GM19239 (cell line): ENCODE measurements around the gene SYT1.

Experiments
- DNase-seq: peaks from one replicate; pipeline ENCODE4 v3.0.0; 2011; ENCODE audit warnings: low spot score; ENCODE audit not compliant: insufficient read length
- FAIRE-seq: peaks from 2 replicates; lab custom pipeline; 2011; peaks lifted over from hg19 to GRCh38; lab: Jason Lieb, UNC

Gene SYT1

DNA sequence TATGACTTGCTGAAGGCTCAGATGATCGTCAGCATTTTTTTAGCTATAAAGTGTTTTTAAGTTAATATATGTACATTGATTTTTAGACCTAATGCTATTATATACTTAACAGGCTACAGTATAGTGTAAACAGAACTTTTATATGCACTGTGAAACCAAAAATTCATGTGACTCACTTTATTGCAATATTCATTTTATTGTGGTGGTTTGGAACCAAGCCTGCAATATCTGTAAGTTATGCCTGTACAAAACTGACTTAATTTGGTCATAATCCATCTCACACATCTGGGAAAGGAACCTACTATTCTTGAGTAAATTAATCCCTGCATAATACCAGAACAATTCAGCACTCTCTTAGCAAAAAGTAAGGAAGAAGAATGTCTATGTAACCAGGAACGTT lies 390.7 kb downstream of the SYT1 start:
- FAIRE-seq: no peak
- no peak for DNase-seq

DNA sequence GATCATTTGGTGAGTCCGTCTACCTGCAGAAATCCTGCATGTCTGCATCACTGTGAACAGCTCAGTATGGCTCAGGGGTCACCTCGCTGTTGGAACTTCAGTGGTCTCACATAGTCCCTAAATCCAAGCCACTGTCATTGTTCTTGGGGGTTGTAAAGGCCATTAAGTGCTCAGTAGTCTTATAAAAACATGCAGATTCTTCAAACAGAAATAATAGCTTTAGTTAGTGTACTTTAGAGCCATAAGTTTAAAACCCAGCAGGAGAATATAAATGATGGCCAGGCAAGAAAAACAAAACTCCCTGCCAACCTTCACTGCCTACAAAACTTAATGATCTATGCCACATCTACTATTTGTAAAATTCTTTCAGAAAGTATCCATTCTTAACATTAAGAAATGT lies 396.3 kb downstream of the SYT1 start:
- DNase-seq: no peak
- FAIRE-seq: no peak

DNA sequence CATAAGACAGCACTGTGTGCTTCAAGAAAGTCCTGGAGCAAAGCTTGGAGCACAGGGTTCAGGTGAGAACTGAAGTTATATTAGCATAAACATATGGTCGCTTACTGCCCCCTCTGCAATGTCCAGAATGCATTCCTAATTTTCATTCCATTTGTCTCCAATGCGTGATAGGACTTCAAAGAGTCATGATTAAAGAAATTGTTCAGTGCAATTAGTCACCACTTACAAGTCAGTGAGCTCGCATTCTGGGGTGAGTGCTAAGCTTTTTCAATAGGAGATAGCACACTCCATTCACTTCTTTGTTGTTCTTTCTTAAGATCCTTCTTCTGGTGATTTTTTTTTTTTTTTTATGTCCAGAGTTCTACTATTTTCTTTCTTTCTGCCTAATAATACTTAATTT lies 398.4 kb downstream of the SYT1 start:
- no peak for FAIRE-seq

DNA sequence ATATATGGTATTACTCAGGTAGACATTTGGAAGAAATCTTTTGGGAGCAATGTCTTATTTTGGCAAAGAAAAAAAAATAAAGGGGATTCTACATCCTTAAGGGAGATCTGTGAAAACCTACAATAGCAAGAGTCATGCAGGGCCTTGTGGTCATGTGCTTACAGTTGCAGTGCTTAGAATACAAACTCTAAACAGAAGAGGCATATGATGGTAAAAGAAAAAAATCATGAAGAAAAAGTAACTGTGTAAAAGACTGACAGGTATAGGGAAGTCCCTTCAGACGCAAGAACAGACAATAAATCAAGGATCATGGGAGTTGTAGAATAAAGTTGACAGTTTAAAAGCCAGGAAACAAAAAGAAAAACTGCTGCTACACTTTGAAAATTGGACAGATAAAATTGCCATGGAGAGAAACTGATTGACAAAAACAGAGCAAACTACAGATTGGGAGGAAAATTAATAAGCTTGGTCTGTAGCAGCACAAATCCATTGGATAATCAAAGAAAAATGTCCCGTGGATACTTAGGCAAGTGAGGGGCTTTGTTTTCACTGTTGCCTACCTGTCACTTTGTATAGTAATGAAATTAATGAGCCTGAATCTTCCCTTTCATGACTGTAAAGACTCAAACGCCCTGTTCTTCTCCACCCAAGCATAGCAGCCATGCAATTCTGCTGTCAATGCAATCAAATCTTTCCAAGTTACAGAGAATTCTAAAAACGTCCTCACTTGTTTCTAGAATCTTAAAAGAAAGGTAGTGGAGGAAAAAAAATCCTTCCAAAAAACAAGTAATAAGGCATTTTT lies 402.0 kb downstream of the SYT1 start:
- DNase-seq: no peak
- no peak for FAIRE-seq

More for the DNA sequence above, 398.4 kb downstream of the SYT1 start:
- DNase-seq: no peak

DNA sequence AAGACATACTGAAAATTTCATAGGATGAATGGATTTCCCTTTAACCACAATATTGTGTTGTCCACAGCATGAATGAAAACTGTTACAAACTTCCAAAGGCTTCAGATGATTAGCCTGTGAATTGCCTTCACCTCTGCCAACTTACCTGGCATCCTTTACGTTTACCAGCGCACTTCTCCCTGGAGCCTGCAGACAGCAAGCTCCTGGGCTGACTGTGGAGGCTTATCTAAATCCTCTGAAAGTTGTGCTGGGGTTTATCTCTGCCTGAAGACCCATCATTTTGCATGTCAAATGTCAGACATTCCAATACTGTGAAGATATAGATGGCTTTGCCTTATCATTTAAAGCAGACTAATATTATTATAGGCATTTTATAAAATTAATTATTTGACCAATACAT lies 403.0 kb downstream of the SYT1 start:
- DNase-seq (no peak), FAIRE-seq (no peak)

DNA sequence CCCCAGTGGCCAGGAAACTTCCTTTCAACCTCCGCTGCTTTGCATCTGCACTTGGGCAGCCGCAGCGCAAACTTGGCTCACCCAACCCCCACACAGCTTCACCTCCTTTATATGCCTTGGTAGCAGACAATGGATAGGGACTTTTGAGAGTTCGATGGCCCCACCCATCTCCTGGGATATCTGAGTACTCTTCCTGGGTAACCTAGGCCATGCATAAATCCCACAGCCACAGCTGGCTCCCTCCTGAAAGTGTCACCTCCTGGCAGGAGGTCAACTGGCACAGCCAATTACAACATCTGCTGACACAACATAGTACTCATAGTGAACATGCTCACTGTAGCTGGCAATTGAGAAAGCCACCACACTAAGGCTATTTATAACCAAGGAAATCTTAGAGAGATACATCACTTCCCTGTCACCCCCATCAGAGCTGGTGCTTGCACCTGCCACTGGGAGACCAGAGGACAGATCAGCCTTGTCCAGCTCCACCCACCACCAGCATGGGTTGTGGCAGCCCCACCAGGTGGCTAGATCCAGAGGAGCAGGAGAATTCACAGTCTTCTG lies 410.0 kb downstream of the SYT1 start:
- DNase-seq: no peak
- FAIRE-seq: no peak

DNA sequence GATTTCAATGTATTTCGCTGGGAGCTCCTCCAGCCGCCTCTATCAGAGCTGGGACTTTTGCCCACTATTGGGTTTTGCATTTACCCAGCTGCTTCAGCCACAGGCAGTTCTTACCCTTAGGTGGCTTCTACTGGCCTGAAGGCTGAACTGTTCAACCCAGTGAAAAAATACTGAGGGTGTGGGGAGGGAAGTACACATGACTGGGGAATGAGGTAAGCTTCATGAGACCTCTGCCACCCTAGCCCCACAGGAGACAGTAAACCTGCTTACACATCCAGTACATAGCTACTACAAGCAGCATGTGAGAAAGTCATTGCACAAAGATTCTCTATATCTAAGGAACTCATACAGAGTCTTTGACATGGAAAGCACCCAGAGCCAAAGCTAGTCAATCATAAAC lies 411.1 kb downstream of the SYT1 start:
- DNase-seq: no peak
- no peak for FAIRE-seq

DNA sequence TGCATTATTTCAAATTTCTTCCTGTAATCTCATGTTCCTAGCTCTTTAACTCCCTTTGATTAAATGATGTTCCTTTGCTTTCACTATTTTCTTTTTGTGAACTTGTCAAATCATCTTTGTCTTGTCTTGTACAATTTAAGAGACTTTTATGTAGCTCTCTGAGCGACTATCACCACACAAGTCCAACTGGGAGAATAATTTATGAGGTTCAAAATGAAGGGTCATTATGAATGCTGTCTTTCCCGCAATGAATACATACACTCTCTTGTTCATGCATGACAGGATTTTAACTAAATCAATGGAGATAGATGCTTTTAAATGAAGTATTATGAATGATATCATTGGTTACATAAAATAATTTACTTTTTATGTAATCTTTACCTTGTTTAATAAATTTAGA lies 418.8 kb downstream of the SYT1 start:
- DNase-seq (no peak), FAIRE-seq (no peak)

DNA sequence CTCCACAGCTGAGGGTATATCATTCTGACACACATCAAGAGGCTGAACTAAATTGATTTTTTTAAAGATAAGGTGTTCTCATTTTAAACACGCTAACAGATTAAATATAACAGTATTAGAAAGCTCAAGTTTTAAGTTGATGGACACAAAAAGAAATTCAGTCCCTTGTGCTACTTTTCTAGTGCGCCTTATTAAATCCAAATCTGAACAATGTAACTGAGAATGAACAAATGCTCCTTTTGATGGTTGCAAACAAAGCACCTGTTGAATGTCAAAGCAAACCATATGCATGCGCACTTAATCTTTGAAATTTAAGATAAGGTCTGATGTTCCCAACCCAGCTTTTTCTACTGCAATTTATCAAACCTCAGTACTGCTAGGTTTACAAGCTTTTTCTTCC lies 424.3 kb downstream of the SYT1 start:
- FAIRE-seq (no peak), DNase-seq (no peak)

DNA sequence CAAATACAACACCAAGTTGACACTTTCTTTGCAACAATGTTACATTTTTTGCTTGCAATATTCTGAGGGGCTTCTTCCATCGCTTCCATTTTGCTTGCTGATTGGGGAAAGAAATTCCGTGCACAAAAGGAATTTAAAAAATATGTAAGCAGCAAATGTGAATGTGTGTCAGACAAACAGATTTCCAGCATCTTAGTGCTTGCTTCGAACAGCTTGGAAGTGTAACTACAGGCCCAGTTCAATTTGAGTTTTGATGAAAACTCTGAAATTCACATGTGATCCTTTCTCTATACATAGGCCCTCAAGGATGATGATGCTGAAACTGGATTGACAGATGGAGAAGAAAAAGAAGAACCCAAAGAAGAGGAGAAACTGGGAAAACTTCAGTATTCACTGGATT lies 427.1 kb downstream of the SYT1 start:
- FAIRE-seq (no peak), DNase-seq (no peak)

DNA sequence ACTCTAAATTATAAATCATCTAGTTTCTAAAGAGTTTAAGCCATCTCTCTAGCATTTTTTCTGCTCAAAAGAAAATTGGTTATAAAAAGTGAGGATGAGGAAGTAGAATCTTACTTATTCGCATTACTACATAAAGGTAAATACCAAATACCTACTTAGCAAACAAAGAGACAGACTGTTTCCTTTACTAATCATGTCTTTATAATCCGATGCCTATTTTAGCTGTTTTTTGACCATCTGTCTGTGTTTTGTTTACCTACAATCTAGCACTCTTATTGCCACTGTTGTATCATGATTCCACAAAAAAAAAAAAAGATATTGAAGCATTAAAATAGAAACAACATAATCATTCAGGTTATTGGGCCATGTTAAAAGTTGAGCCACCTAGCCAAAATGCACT lies 430.0 kb downstream of the SYT1 start:
- FAIRE-seq (no peak), DNase-seq (no peak)

DNA sequence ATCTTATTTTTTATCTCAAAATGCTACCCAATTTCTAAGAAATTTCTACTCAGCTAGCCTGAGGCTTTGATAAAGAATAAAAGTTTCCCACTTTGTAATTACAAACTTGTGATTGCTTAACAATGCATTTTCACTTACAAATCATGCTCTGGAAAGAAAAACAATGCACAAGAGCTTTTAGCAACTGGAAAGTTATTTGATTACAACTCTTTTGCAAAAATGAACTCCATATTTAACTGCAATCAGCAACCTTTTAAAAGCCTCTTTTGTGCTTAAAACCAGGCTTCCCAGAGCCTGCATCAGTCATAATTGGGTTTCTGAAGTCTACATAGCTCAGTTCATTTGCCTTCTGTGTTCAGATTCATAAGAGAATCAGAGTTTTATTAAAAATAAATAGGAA lies 431.0 kb downstream of the SYT1 start:
- no peak for FAIRE-seq
- no peak for DNase-seq

DNA sequence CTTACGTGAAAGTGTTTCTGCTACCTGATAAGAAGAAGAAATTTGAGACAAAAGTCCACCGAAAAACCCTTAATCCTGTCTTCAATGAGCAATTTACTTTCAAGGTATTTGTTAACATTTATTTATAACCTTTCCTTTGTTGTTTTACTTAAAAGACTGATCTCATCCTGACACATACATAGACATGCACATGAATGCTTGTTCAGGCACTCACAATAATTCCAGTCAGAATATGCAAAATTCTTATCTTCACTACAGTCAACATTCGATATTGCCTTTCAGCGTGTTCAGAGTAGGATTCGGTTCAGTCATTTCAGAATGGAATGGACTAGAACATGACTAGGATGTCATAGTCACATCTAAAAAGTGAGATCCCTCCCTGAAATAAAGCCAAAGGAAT lies 431.6 kb downstream of the SYT1 start:
- no peak for FAIRE-seq
- DNase-seq: no peak

DNA sequence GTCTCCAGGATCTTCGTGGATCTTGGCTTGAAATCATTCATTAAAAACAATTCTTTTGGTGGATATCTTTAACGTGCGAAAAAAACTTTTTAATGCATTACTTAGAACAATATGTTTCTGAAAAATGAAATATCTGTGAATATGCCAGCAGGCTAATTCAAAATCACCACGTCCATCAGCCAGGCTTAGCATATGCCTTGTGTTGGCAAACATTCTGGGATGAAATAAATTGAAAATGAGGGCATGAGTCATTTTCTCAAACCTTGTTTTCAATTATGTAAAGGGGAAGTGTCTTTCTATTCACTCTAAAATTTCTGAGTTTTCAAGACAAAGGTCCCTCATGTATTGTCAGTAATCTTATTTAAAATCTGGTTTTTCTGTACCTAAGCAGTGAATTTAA lies 432.3 kb downstream of the SYT1 start:
- no peak for DNase-seq
- no peak for FAIRE-seq

DNA sequence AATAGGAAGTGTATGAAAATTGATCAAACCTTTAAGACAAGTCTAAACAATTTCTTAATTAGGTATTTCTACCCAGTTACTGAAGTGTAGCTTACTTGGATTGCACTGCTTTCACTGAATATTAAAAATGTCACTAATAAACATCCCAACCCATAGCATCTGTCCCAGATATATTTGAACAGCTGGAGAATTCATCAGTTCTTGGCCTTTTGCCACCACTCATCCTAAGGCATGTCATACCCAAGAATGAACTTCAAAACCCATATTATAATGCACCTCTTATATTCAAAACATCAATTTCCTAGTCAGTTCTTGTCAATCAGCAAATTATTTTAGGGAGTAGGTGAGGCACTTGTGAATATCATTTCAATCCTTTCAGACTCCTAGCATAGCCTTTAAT lies 433.9 kb downstream of the SYT1 start:
- no peak for DNase-seq
- no peak for FAIRE-seq

DNA sequence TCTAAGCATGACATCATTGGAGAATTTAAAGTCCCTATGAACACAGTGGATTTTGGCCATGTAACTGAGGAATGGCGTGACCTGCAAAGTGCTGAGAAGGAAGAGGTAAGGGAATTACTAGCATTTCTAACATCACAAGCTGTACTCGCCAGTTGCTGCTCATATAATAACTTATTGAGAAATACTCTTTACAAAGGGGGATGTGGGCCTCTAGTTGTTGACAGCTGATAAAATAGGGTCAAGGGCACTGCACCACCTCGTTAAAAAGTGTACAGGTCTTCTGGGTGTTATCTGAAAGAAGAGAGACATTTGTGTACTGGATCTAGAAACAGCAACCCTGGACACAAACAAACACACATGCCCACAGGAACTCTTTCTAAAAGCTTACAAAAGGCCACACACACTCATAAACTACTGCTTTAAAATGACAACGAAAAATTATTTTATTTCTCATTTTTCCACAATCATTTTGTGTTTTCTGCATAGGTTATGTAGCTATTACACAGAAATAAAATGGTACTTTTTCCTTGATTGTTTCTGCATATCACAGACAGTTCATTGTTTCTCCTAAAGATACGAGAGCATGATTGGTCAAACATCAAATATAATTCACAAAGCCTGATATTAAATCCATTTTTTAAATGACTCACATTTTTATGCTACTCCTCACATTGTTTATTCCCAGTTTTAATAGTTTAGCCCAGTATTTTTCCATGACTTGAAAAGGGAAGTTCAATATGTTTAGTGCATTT lies 435.0 kb downstream of the SYT1 start:
- FAIRE-seq (no peak), DNase-seq (no peak)

DNA sequence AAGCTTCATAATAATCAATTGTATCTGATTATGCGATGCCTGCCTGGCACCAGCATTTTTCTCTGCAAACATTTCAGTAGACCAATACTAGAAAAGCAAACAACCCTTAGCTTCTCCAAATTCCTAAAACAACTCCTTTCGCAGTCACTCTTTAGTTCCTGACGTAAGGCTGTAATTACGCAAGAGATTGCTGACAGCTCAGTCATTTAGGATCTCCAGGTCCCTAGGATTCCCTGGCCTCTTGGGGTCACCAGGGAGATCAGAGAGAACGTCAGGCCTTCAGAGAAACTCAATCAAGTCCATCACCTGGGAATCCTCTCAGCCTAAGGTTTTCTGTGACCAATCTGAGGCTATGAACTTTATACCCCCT lies 435.6 kb downstream of the SYT1 start:
- no peak for DNase-seq
- FAIRE-seq: no peak

DNA sequence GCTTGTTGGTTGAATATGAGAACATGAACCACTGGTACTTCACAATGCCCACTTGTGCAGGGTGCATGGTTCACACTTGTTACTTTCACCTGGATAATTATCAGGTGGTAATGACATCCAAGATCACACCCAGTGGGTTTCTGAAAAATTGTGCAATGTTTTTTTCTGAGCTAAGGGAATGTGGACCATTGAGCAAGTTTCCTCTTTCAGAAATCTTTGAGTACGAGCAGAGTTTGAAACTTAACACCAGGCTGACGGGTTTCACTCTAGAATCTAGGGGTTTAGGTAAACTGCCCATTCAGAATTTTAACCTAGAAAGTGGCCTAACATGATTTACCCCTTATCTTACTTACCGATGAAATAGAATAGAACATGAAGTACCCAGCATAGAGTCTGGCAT lies 436.6 kb downstream of the SYT1 start:
- DNase-seq (no peak), FAIRE-seq (no peak)

DNA sequence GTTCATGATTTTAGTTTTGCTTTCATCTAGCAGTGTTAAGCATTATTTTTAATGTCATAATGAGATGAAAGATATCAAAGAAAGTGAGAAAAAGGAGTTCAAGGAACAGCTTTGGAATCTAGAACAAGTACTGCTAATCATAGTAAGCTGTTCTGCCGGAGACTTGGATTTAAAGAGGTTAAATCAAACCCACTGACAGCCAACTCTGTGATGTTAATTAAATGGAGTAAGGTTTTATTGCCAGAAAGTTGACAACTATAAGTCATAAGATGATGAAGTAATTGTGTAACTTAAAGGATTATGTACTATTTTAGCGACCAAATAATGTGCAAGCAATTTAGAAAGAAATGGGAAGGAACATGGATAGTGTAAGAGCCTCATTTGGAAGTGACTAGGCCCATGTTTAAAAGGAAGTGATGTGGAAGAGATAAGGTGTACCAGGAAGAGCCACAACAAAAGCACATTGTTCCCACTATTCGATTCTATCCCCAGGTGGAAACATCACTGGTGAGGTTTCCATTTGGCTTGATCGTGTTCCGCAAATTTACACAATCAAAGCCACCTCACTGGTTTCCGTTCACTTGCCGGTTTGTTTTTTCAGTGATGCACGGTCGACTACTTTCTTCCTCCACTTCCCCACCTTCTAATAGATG lies 437.7 kb downstream of the SYT1 start:
- DNase-seq (no peak), FAIRE-seq (no peak)

DNA sequence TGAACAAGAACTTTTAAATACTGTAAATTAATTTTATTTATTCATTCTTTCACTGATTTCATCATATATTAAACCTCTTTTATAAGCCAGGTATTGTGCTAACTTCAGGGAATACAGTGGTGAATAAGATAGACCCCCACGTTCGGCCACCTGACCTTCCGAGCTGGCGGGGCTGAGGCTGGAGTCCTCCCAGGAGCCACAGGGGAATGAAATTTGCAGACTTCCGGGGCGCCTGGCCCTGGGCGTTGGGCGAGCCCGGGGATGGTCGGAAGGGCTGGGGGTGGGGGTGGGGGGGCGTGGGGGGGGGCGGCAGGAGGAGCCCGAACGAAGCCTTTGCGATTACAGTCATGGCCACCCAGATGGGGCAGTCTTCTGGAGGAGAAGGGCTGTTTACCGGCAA lies 442.8 kb downstream of the SYT1 start:
- no peak for FAIRE-seq
- DNase-seq: no peak

DNA sequence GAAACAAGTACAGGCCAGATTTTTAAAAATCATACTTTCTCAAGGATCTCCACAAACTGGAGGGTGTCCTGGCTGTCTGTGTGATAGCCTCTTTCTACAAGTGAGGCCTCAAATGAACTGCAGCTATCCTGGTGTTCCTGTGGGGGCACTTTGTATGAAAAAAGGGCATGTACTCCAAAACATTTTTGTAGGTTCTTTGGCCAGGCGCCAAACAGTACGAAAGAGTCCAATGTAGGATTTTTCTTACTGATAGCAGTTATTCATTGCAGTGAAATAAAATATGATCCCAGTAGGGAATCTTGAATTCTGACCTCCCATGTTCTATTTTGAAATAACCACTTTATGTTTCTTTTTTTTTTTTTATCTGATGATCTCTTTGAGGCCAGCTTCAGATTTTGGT lies 444.5 kb downstream of the SYT1 start:
- DNase-seq (no peak), FAIRE-seq (no peak)
